ENCODE data around the gene AFF2.

The AFF2 gene

DNA sequence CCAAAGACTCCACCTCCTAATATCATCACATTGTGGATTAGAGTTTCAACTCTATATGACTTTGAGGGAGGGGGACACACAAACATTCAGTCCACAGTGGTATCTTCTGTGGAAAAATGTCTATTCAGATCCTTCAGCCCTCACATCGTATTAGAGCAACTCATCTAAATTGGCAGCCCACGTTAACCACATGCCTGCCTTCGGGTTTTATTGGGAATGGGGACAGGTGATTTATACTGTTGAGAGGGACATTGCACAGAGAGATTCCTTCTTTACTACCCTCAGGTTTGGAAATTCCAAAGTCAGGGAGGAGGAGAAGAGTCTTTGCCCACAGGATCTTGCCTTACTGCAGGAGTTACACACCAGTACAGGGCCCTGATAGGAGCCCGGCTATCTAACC lies 372.5 kb downstream of the AFF2 start:
- no peaks in the 10 kb centered on the region for H3K79me2 ChIP-seq (ENCODE audit: insufficient read depth, low read depth)
- no peaks in the 10 kb centered on the region for H3K4me1 ChIP-seq (ENCODE audit: low read depth, poor library complexity, severe bottlenecking)
- H3K9ac ChIP-seq: no peak overlapping the region
- H3K4me2 ChIP-seq: no peak overlapping the region
- no peak overlapping the region for H3K4me3 ChIP-seq (IDR thresholded peaks at IDR 0.05; ENCODE audit: insufficient read depth, low read depth, low read length)
- TF ChIP-seq, protein P1, sequence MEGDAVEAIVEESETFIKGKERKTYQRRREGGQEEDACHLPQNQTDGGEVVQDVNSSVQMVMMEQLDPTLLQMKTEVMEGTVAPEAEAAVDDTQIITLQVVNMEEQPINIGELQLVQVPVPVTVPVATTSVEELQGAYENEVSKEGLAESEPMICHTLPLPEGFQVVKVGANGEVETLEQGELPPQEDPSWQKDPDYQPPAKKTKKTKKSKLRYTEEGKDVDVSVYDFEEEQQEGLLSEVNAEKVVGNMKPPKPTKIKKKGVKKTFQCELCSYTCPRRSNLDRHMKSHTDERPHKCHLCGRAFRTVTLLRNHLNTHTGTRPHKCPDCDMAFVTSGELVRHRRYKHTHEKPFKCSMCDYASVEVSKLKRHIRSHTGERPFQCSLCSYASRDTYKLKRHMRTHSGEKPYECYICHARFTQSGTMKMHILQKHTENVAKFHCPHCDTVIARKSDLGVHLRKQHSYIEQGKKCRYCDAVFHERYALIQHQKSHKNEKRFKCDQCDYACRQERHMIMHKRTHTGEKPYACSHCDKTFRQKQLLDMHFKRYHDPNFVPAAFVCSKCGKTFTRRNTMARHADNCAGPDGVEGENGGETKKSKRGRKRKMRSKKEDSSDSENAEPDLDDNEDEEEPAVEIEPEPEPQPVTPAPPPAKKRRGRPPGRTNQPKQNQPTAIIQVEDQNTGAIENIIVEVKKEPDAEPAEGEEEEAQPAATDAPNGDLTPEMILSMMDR (conservative IDR thresholded peaks at IDR 0.05; ENCODE audit: low read depth, low read length): no peak
- H4K20me1 ChIP-seq (ENCODE audit: insufficient read depth): no peaks in the 10 kb centered on the region
- H3K36me3 ChIP-seq (ENCODE audit: insufficient read depth): no peaks in the 10 kb centered on the region
- H3K27ac ChIP-seq: no peak overlapping the region
- H2AFZ ChIP-seq (ENCODE audit: low read depth): no peak overlapping the region
- H3K27me3 ChIP-seq (ENCODE audit: insufficient read depth, low read depth): no peaks in the 10 kb centered on the region

DNA sequence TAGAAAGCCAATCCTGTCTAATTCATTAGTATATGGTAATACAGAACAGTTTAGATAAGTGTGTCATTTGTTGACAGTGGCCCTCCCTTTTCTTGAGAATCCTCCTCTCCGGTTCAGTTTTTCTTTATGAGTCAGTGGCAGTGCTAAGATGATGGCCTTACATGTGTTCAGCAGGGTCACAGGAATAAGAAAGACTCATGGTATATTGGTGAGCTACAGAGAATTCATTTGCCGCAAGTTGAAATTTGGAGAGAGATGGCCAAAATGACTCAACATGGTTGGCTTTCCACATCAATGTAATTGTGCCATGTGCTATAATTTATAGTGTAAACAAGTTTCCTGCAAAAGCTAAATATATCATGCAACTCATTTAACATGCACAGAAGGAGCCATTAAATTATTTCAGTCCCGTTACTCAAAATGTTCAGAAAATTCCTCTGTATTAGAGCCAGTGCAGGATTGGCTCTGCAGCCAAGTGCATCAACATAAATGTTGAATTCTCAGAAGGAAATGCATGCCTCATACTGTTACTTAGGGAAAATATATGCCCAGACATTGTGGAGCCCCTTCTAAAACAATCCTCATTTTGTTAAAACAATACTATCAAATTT lies 374.3 kb downstream of the AFF2 start:
- H4K20me1 ChIP-seq (ENCODE audit: insufficient read depth): no peaks in the 10 kb centered on the region

DNA sequence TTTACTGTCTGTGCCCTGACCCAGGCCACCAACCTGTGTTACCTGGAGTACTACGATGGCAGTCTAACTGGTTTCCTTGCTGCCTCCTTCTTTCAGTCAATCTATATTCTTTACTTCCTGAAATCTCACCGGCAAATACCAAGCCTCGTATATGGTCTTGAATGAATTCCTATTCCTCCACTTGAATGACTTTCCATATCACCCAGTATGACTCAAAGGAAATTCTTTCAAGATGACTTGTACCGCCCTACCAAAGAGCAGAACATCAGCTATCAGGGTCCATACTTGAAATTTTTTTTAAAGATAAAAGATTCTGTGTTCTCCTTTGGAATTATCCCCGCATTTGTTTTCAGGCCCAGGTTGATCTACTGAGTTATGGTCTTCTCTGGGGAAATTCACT lies 378.0 kb downstream of the AFF2 start:
- H4K20me1 ChIP-seq (ENCODE audit: insufficient read depth): no peaks in the 10 kb centered on the region
- no peak overlapping the region for H3K27ac ChIP-seq
- H3K9ac ChIP-seq: no peak overlapping the region
- no peak overlapping the region for H3K4me3 ChIP-seq (IDR thresholded peaks at IDR 0.05; ENCODE audit: insufficient read depth, low read depth, low read length)
- no peaks in the 10 kb centered on the region for H3K79me2 ChIP-seq (ENCODE audit: insufficient read depth, low read depth)
- no peak overlapping the region for H3K4me2 ChIP-seq
- H3K4me1 ChIP-seq (ENCODE audit: low read depth, poor library complexity, severe bottlenecking): no peaks in the 10 kb centered on the region
- TF ChIP-seq, protein P1 (conservative IDR thresholded peaks at IDR 0.05; ENCODE audit: low read depth, low read length): no peak
- no peaks in the 10 kb centered on the region for H3K36me3 ChIP-seq (ENCODE audit: insufficient read depth)
- no peaks in the 10 kb centered on the region for H3K27me3 ChIP-seq (ENCODE audit: insufficient read depth, low read depth)
- H2AFZ ChIP-seq (ENCODE audit: low read depth): no peak overlapping the region

More for the DNA sequence above, 374.3 kb downstream of the AFF2 start:
- TF ChIP-seq, protein P1 (conservative IDR thresholded peaks at IDR 0.05; ENCODE audit: low read depth, low read length): no peak
- H3K36me3 ChIP-seq (ENCODE audit: insufficient read depth): no peaks in the 10 kb centered on the region
- no peak overlapping the region for H3K9ac ChIP-seq
- no peak overlapping the region for H3K4me3 ChIP-seq (IDR thresholded peaks at IDR 0.05; ENCODE audit: insufficient read depth, low read depth, low read length)
- H3K27me3 ChIP-seq (ENCODE audit: insufficient read depth, low read depth): no peaks in the 10 kb centered on the region
- no peaks in the 10 kb centered on the region for H3K79me2 ChIP-seq (ENCODE audit: insufficient read depth, low read depth)
- H2AFZ ChIP-seq (ENCODE audit: low read depth): no peak overlapping the region
- H3K4me1 ChIP-seq (ENCODE audit: low read depth, poor library complexity, severe bottlenecking): no peaks in the 10 kb centered on the region
- no peak overlapping the region for H3K4me2 ChIP-seq
- H3K27ac ChIP-seq: no peak overlapping the region

DNA sequence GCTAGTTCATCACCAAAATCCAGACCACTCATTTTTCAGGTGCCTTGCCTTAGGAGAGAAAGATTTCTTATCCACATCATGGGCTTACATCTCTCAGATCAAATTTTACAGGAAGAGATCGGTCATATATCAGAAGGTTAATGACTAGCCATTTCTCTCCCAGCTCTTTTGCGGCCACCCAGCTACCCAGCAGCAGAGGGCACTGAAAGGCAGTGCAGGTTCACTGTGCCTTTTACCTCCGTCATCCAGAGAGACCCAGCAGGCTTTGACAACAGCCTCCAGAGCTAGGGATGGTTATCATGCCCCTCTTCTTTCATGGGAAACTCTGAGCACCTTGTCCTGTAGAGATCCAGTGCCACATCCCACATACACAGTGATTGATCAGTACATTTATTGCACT lies 384.8 kb downstream of the AFF2 start:
- no peak overlapping the region for H3K4me2 ChIP-seq
- no peaks in the 10 kb centered on the region for H3K79me2 ChIP-seq (ENCODE audit: insufficient read depth, low read depth)
- H4K20me1 ChIP-seq (ENCODE audit: insufficient read depth): no peaks in the 10 kb centered on the region
- H3K27me3 ChIP-seq (ENCODE audit: insufficient read depth, low read depth): no peaks in the 10 kb centered on the region
- TF ChIP-seq, protein P1 (conservative IDR thresholded peaks at IDR 0.05; ENCODE audit: low read depth, low read length): no peak
- H3K9ac ChIP-seq: no peak overlapping the region
- no peaks in the 10 kb centered on the region for H3K36me3 ChIP-seq (ENCODE audit: insufficient read depth)
- no peak overlapping the region for H2AFZ ChIP-seq (ENCODE audit: low read depth)
- H3K4me1 ChIP-seq (ENCODE audit: low read depth, poor library complexity, severe bottlenecking): no peaks in the 10 kb centered on the region
- no peak overlapping the region for H3K4me3 ChIP-seq (IDR thresholded peaks at IDR 0.05; ENCODE audit: insufficient read depth, low read depth, low read length)
- no peak overlapping the region for H3K27ac ChIP-seq
